IMR-90 (cell line): ENCODE results near the gene THRA. TPM values are rescaled to one million over a fixed set of nuclear protein-coding genes. Genes with fewer than 3 reads are reported as not detected.

Experiments
- ATAC-seq: fragments of 200-7000 bp; cut with Tn5 transposase; 2 replicates; pipeline ENCODE4 v1.9.1; 2020; ENCODE audit warnings: low read depth, mild to moderate bottlenecking, moderate library complexity
- BruUV-seq: library from RNA; stranded (reverse); fragments of 400-500 nt; replicated peaks from 2 replicates; lab custom pipeline; 2021; lab: Mats Ljungman, UMichigan
- CTCF ChIA-PET: fragments of 300-600 bp; formaldehyde crosslinking; extraction: SDS; loops from one replicate; lab custom pipeline; 2021; ENCODE audit warnings: antibody characterized with exemption; lab: Yijun Ruan, JAX
- POLR2A ChIA-PET: fragments of 300-600 bp; sonication (Branson Sonifier 250); formaldehyde crosslinking; loops from one replicate; lab custom pipeline; 2022; ENCODE audit warnings: antibody characterized with exemption; ENCODE audit not compliant: unreplicated experiment; lab: Charles Lee
- DNase-seq: peaks from one replicate; pipeline ENCODE4 v3.0.0; 2013
- H2AFZ ChIP-seq: replicated peaks from 2 replicates; pipeline ENCODE3; 2013; ENCODE audit warnings: low read length, mild to moderate bottlenecking; ENCODE audit not compliant: poor library complexity
- H2AK5ac ChIP-seq: 2 replicates; pipeline ENCODE4 v1.6.1; 2013; ENCODE audit warnings: low read depth, low read length, inconsistent platforms
- H2AK9ac ChIP-seq: replicated peaks from 2 replicates; pipeline ENCODE3; 2013; ENCODE audit warnings: mild to moderate bottlenecking, low read depth, low read length, moderate library complexity; ENCODE audit not compliant: poor library complexity
- H2BK120ac ChIP-seq: 2 replicates; pipeline ENCODE4 v1.6.1; 2013; ENCODE audit warnings: low read depth, low read length, inconsistent platforms
- H2BK15ac ChIP-seq: 3 replicates; pipeline ENCODE4 v1.6.1; 2013; ENCODE audit warnings: low read depth, low read length, inconsistent platforms
- H2BK20ac ChIP-seq: 2 replicates; pipeline ENCODE4 v1.6.1; 2013; ENCODE audit warnings: low read depth, mild to moderate bottlenecking, inconsistent platforms, low read length, moderate library complexity
- H2BK5ac ChIP-seq: 2 replicates; pipeline ENCODE4 v1.6.1; 2013; ENCODE audit warnings: mild to moderate bottlenecking, low read depth, low read length, inconsistent platforms; ENCODE audit not compliant: poor library complexity, severe bottlenecking
- H3K14ac ChIP-seq: replicated peaks from 2 replicates; pipeline ENCODE4 v1.6.1; 2013; ENCODE audit warnings: low read depth, low read length, inconsistent platforms
- H3K18ac ChIP-seq: 2 replicates; pipeline ENCODE4 v1.6.1; 2013; ENCODE audit warnings: low read depth, low read length, control low read depth
- H3K23ac ChIP-seq: 2 replicates; pipeline ENCODE4 v1.6.1; 2013; ENCODE audit warnings: low read depth, low read length, inconsistent platforms
- H3K27ac ChIP-seq: 2 replicates; pipeline ENCODE4 v1.5.1; 2013; ENCODE audit warnings: mild to moderate bottlenecking, control low read depth, low read length; ENCODE audit not compliant: insufficient read depth
- H3K27me3 ChIP-seq: 2 replicates; pipeline ENCODE4 v1.6.1; 2013; ENCODE audit warnings: low read length; ENCODE audit not compliant: control insufficient read depth, insufficient read depth
- H3K36me3 ChIP-seq: 2 replicates; pipeline ENCODE4 v1.6.1; 2013; ENCODE audit warnings: low read length, mixed read lengths; ENCODE audit not compliant: control insufficient read depth, insufficient read depth
- H3K4ac ChIP-seq: 2 replicates; pipeline ENCODE4 v1.6.1; 2013; ENCODE audit warnings: low read depth, low read length, inconsistent platforms
- H3K4me1 ChIP-seq: 2 replicates; pipeline ENCODE4 v1.6.1; 2013; ENCODE audit warnings: low read length, mixed read lengths; ENCODE audit not compliant: control insufficient read depth, insufficient read depth
- H3K4me2 ChIP-seq: 2 replicates; pipeline ENCODE4 v1.6.1; 2013; ENCODE audit warnings: low read depth, mild to moderate bottlenecking, control low read depth, low read length, moderate library complexity
- H3K4me3 ChIP-seq: 2 replicates; pipeline ENCODE4 v1.5.1; 2013; ENCODE audit warnings: low read depth, mild to moderate bottlenecking, control low read depth, low read length, moderate library complexity; ENCODE audit not compliant: insufficient read depth
- H3K56ac ChIP-seq: 2 replicates; pipeline ENCODE4 v1.6.1; 2013; ENCODE audit warnings: low read length, inconsistent platforms; ENCODE audit not compliant: insufficient read depth; ENCODE audit errors: extremely low read depth
- H3K79me1 ChIP-seq, 2 experiments: 2 replicates each; pipeline ENCODE4 v1.6.1; 2013; ENCODE audit warnings: low read length in 2 of 2, inconsistent platforms in 1 of 2, low read depth in 1 of 2
- H3K9ac ChIP-seq: 2 replicates; pipeline ENCODE4 v1.6.1; 2013; ENCODE audit warnings: low read depth, low read length, control low read depth
- H3K9me1 ChIP-seq: 2 replicates; pipeline ENCODE4 v1.6.1; 2013; ENCODE audit warnings: low read length, inconsistent platforms; ENCODE audit not compliant: insufficient read depth
- H3K9me3 ChIP-seq: 2 replicates; pipeline ENCODE4 v1.6.1; 2013; ENCODE audit warnings: low read length; ENCODE audit not compliant: control insufficient read depth, insufficient read depth
- H4K20me1 ChIP-seq: 2 replicates; pipeline ENCODE4 v1.6.1; 2013; ENCODE audit warnings: low read length, inconsistent platforms; ENCODE audit not compliant: insufficient read depth
- H4K5ac ChIP-seq: 2 replicates; pipeline ENCODE4 v1.6.1; 2013; ENCODE audit warnings: mild to moderate bottlenecking, low read depth, low read length, control low read depth
- H4K8ac ChIP-seq, 2 experiments: 2 replicates each; pipeline ENCODE4 v1.6.1; 2013; ENCODE audit warnings: low read depth in 2 of 2, low read length in 2 of 2, control low read depth in 1 of 2, inconsistent platforms in 1 of 2
- H4K91ac ChIP-seq: 2 replicates; pipeline ENCODE4 v1.6.1; 2013; ENCODE audit warnings: low read depth, low read length, inconsistent platforms; ENCODE audit not compliant: insufficient read depth
- BHLHE40 ChIP-seq: fragments of 150-350 bp; IDR thresholded peaks from 2 replicates; pipeline ENCODE4 v1.6.1; 2016; ENCODE audit warnings: mild to moderate bottlenecking, low read depth, low read length
- CEBPB ChIP-seq: IDR thresholded peaks from 2 replicates; pipeline ENCODE4 v1.6.1; 2012; ENCODE audit warnings: low read depth, low read length, improper control_type of control experiment
- CHD1 ChIP-seq: IDR thresholded peaks from 2 replicates; pipeline ENCODE4 v1.6.1; 2012; ENCODE audit warnings: low read depth, low read length, improper control_type of control experiment
- FOS ChIP-seq: fragments of 150-350 bp; IDR thresholded peaks from 2 replicates; pipeline ENCODE4 v1.6.1; 2016; ENCODE audit warnings: low read depth, low read length
- MAFK ChIP-seq: IDR thresholded peaks from 2 replicates; pipeline ENCODE4 v1.6.1; 2012; ENCODE audit warnings: low read depth, low read length, improper control_type of control experiment
- MAZ ChIP-seq: IDR thresholded peaks from 2 replicates; pipeline ENCODE4 v1.6.1; 2012; ENCODE audit warnings: low read depth, mild to moderate bottlenecking, low read length, improper control_type of control experiment, moderate library complexity, borderline replicate concordance
- MXI1 ChIP-seq: IDR thresholded peaks from 2 replicates; pipeline ENCODE4 v1.6.1; 2012; ENCODE audit warnings: low read depth, mild to moderate bottlenecking, low read length, moderate library complexity, borderline replicate concordance
- NFE2L2 ChIP-seq: fragments of 150-350 bp; IDR thresholded peaks from 2 replicates; pipeline ENCODE4 v1.6.1; 2016; ENCODE audit warnings: low read depth, mild to moderate bottlenecking, low read length
- POLR2A ChIP-seq: IDR thresholded peaks from 2 replicates; pipeline ENCODE4 v1.6.1; 2012; ENCODE audit warnings: mild to moderate bottlenecking, low read depth, low read length
- RAD21 ChIP-seq: IDR thresholded peaks from 2 replicates; pipeline ENCODE4 v1.6.1; 2012; ENCODE audit warnings: low read length, improper control_type of control experiment
- RCOR1 ChIP-seq: IDR thresholded peaks from 2 replicates; pipeline ENCODE4 v1.6.1; 2012; ENCODE audit warnings: mild to moderate bottlenecking, low read length, improper control_type of control experiment; ENCODE audit not compliant: insufficient replicate concordance
- RFX5 ChIP-seq: IDR thresholded peaks from 2 replicates; pipeline ENCODE4 v1.8.0; 2012; ENCODE audit warnings: low read depth, mild to moderate bottlenecking, low read length, moderate library complexity
- SMC3 ChIP-seq: fragments of 150-350 bp; IDR thresholded peaks from 2 replicates; pipeline ENCODE4 v1.6.1; 2016; ENCODE audit warnings: low read depth, mild to moderate bottlenecking, antibody characterized with exemption, low read length, moderate library complexity
- WGBS, 2 experiments: methylation state at CpG; one replicate each; pipeline versions ENCODE4 v1.1.5 to v1.1.7; 2013; ENCODE audit warnings: missing lambda C conversion rate in 2 of 2; ENCODE audit not compliant: insufficient read length in 1 of 2; ENCODE audit errors: extremely low coverage in 2 of 2; 5-methylcytosine and 5-hydroxymethylcytosine counted together
- dilution Hi-C: fragments of 300-500 bp; cut with HindIII; formaldehyde crosslinking; loops from one replicate; pipeline ENCODE4 v1.14.3; 2018; ENCODE audit warnings: low sequenced_read_pairs; ENCODE audit not compliant: unreplicated experiment
- in situ Hi-C: fragments of 300-500 bp; cut with MboI; formaldehyde crosslinking; loops from 3 replicates; pipeline ENCODE4 v1.14.3; 2019; ENCODE audit warnings: low sequenced_read_pairs, inconsistent platforms, mixed read lengths
- intact Hi-C: fragments of 100-400 bp; cut with micrococcal nuclease; formaldehyde crosslinking; loops from 2 replicates; pipeline ENCODE4 v1.10.0; 2022
- polyA plus RNA-seq, 3 experiments: library from polyadenylated mRNA; depleted of rRNA; stranded (reverse); fragments of >200 nt; gene quantifications; 2 replicates each; pipeline ENCODE4 v1.2.3, GENCODE V29; 2012; ENCODE audit warnings: low replicate concordance in 1 of 3
- total RNA-seq: library from RNA; depleted of rRNA; stranded (reverse); fragments of >200 nt; gene quantifications from 2 replicates; pipeline ENCODE4 v1.2.3, GENCODE V29; 2012
- TF ChIP-seq, protein P1 (sequence below): conservative IDR thresholded peaks from 2 replicates; pipeline ENCODE4 v1.5.1; 2012; ENCODE audit warnings: mild to moderate bottlenecking, low read depth, low read length, improper control_type of control experiment
- TF ChIP-seq, protein P2 (sequence below): fragments of 150-350 bp; IDR thresholded peaks from 2 replicates; pipeline ENCODE4 v1.6.1; 2017; ENCODE audit warnings: mild to moderate bottlenecking, antibody characterized with exemption, low read length, low read depth
- TF ChIP-seq, protein P3 (sequence below): fragments of 150-350 bp; IDR thresholded peaks from 2 replicates; pipeline ENCODE4 v1.6.1; 2016; ENCODE audit warnings: low read depth, mild to moderate bottlenecking, low read length, moderate library complexity, borderline replicate concordance

Gene THRA
- total and polyA plus RNA-seq, 2 of the 4 experiments (the other 2 are of a cell fraction) = 22.0 to 23.4 TPM

DNA sequence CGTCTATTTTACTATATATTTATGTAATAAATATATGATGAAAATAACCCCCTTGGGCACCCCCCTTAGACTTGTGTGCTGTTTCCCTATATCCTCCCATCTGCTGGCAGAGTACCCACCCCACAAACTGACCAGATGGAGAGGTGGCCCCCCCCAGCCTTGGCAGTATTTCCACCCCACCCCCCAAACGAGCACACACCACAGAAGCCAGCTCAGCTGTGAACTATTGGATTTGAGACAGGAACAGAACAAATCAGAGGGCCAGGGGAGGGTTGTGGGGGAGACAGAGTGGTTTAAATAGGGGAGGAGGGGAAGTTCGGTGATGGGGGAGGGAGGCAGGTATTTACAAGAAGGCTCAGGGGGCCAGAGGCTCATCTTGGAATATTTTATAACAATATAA, 29.8 kb downstream of the THRA start:
- Histone ChIP-seq H4K8ac (no peak overlapping the region), H2AFZ (no peak overlapping the region), H2AK5ac (no peak overlapping the region), H3K36me3 (peaks cover 73% of the 10 kb centered on the region), H3K9ac (no peak overlapping the region), H4K91ac (no peak overlapping the region), H4K20me1 (peaks cover 6% of the 10 kb centered on the region; the same call in 1 of the 2 replicates), H4K5ac (no peak overlapping the region), H3K4ac (no peak overlapping the region), H3K9me1 (peaks cover 4% of the 10 kb centered on the region; the same call in 1 of the 2 replicates), H2BK120ac (no peak overlapping the region), H3K27ac (no peak overlapping the region), H3K23ac (no peak overlapping the region), H2BK15ac (no peak overlapping the region), H3K9me3 (no peaks in the 10 kb centered on the region), H3K79me1 (peaks cover 2 to 27% of the 10 kb centered on the region in 2 experiments; a peak in 3 of 4 replicates), H3K18ac (no peak overlapping the region), H3K4me2 (no peak overlapping the region), H3K27me3 (no peaks in the 10 kb centered on the region), H3K4me3 (no peak overlapping the region), H3K56ac (no peak overlapping the region), H2AK9ac (no peak overlapping the region), H2BK5ac (no peak overlapping the region), H2BK20ac (no peak overlapping the region), H3K14ac (no peak overlapping the region), H3K4me1 (peaks cover 5% of the 10 kb centered on the region; the same call in 1 of the 2 replicates)
- no CpG with 5 or more reads among the region's 3 CpGs for WGBS, 2 experiments
- ChIA-PET CTCF (no interaction called here), POLR2A (no interaction called here)
- DNase-seq = no peak
- dilution Hi-C loops = no loop called here
- TF ChIP-seq, protein P1, sequence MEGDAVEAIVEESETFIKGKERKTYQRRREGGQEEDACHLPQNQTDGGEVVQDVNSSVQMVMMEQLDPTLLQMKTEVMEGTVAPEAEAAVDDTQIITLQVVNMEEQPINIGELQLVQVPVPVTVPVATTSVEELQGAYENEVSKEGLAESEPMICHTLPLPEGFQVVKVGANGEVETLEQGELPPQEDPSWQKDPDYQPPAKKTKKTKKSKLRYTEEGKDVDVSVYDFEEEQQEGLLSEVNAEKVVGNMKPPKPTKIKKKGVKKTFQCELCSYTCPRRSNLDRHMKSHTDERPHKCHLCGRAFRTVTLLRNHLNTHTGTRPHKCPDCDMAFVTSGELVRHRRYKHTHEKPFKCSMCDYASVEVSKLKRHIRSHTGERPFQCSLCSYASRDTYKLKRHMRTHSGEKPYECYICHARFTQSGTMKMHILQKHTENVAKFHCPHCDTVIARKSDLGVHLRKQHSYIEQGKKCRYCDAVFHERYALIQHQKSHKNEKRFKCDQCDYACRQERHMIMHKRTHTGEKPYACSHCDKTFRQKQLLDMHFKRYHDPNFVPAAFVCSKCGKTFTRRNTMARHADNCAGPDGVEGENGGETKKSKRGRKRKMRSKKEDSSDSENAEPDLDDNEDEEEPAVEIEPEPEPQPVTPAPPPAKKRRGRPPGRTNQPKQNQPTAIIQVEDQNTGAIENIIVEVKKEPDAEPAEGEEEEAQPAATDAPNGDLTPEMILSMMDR = no peak
- TF ChIP-seq NFE2L2 = no peak
- no peak for TF ChIP-seq RAD21
- TF ChIP-seq MAFK = no peak
- TF ChIP-seq, protein P2, sequence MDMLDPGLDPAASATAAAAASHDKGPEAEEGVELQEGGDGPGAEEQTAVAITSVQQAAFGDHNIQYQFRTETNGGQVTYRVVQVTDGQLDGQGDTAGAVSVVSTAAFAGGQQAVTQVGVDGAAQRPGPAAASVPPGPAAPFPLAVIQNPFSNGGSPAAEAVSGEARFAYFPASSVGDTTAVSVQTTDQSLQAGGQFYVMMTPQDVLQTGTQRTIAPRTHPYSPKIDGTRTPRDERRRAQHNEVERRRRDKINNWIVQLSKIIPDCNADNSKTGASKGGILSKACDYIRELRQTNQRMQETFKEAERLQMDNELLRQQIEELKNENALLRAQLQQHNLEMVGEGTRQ = no peak
- no peak for TF ChIP-seq BHLHE40
- no peak for TF ChIP-seq RCOR1
- TF ChIP-seq, protein P3, sequence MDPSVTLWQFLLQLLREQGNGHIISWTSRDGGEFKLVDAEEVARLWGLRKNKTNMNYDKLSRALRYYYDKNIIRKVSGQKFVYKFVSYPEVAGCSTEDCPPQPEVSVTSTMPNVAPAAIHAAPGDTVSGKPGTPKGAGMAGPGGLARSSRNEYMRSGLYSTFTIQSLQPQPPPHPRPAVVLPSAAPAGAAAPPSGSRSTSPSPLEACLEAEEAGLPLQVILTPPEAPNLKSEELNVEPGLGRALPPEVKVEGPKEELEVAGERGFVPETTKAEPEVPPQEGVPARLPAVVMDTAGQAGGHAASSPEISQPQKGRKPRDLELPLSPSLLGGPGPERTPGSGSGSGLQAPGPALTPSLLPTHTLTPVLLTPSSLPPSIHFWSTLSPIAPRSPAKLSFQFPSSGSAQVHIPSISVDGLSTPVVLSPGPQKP = no peak
- TF ChIP-seq CHD1 = no peak
- no peak for TF ChIP-seq FOS
- no peak for TF ChIP-seq MAZ
- no peak for TF ChIP-seq SMC3
- no peak for TF ChIP-seq MXI1
- TF ChIP-seq CEBPB = no peak
- TF ChIP-seq RFX5 = no peak
- no peak for TF ChIP-seq POLR2A
- BruUV-seq = no TSS peak
- ATAC-seq = no peak
- intact Hi-C loops = no loop called here
- in situ Hi-C loops = no loop called here
